ENCODE data around the gene FOXG1. TPM values are rescaled to one million over a fixed set of nuclear protein-coding genes. Genes with fewer than 3 reads are reported as not detected.

Gene FOXG1
- under 1 TPM in 2 of 4 donors, not detected in 2; 0.11 to 0.13 TPM for total RNA-seq

DNA sequence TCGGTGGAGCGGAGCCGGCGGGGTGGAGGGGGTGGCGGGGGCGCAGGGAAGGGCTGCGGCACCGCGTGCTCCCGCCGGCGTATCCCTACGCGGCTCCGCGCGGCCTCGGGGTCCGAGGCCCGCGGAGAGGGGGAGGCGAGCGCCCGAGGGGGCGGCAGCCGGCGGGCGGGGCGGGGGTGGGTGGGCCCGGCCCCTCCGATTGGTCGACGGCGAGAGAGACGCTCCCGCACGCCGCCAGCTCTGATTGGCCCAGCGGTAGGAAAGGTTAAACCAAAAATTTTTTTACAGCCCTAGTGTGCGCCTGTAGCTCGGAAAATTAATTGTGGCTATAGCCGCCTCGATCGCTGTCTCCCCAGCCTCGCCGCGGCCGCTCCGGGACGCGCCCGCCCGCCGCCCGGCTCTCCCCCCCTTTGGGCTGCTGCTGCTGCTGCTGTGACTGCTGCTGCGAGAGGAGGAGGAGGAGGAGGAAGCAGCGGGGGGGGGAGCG, at the start of gene FOXG1:
FOXG1 (plus strand) TSS at position 319 of the 487 bp plus-strand sequence. CDS start 493 bp downstream, outside the sequence.
- no peak for DNase-seq
- 4 to 12% methylated on average over 19 to 32 of the region's 58 CpGs for WGBS, 2 donors
- H3K9me3 ChIP-seq, result no peaks in the 10 kb centered on the region

DNA sequence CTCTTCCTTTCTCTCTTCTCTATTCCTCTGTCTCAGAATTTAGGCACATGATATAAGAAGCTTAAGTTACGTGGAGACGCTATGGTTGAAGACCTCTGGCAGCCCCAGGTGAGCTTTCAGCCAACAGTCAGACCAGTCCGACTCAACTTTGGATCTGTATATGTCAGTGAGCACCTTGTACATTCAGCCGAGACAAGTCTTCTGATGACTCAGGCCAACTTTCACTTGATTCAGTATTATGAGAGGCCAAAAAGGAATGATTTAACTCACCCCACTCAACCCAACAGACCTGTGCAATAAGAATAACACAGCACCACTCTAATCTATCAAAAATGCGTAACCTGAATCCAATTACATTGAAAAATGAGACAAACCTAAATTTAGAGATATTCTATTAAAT, 47.5 kb upstream of the FOXG1 start:
- Histone ChIP-seq H3K36me3 (no peaks in the 10 kb centered on the region), H3K27ac (no peak overlapping the region), H3K4me1 (no peaks in the 10 kb centered on the region), H3K27me3 (no peaks in the 10 kb centered on the region), H3K9me3 (no peaks in the 10 kb centered on the region), H3K4me3 (replicated peaks in 1 of 3) (no peak overlapping the region)
- WGBS, 2 donors, result 74 to 89% methylated on average over 5 of the region's 5 CpGs
- intact Hi-C loops (cut with DNase I), result no loop called here
- DNase-seq, result no peak
- no peak for TF ChIP-seq POLR2A (IDR thresholded peaks at IDR 0.05)
- TF ChIP-seq, protein P1, sequence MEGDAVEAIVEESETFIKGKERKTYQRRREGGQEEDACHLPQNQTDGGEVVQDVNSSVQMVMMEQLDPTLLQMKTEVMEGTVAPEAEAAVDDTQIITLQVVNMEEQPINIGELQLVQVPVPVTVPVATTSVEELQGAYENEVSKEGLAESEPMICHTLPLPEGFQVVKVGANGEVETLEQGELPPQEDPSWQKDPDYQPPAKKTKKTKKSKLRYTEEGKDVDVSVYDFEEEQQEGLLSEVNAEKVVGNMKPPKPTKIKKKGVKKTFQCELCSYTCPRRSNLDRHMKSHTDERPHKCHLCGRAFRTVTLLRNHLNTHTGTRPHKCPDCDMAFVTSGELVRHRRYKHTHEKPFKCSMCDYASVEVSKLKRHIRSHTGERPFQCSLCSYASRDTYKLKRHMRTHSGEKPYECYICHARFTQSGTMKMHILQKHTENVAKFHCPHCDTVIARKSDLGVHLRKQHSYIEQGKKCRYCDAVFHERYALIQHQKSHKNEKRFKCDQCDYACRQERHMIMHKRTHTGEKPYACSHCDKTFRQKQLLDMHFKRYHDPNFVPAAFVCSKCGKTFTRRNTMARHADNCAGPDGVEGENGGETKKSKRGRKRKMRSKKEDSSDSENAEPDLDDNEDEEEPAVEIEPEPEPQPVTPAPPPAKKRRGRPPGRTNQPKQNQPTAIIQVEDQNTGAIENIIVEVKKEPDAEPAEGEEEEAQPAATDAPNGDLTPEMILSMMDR (IDR thresholded peaks at IDR 0.05), result no peak

More for the DNA sequence above, at the start of gene FOXG1:
- Histone ChIP-seq H3K27me3 (peaks cover 70% of the 10 kb centered on the region), H3K36me3 (no peaks in the 10 kb centered on the region), H3K4me1 (peaks cover 12 to 14% of the 10 kb centered on the region in 2 donors), H3K4me3 (replicated peaks in 1 of 3) (peak within 1 kb of the TSS in 1 of 3 donors; percentile 12), H3K27ac (no peak within 1 kb of the TSS)
- intact Hi-C loops (cut with DNase I), result no loop called here
- TF ChIP-seq, protein P1 (IDR thresholded peaks at IDR 0.05), result no peak
- no peak for TF ChIP-seq POLR2A (IDR thresholded peaks at IDR 0.05)

DNA sequence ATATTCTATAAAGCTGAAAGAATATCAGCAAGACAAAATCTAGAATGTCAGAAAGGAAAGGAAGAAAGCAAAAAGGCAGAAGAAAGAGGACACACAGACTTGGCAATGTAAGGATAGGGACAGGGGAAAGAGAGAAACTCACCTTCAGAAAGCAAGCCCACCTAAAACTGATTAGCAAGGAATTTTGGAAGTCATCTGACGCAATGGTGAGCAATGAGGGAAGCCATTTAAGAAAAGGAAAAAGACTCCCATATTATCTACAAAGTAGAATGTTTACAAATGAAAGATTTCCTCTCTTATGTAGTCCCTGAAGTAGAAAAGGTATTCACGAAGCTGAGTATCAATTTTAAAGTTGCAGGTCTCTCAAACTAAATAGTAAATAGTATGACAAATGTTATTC, 35.2 kb upstream of the FOXG1 start:
- 65 to 70% methylated on average over 2 of the region's 2 CpGs for WGBS, 2 donors
- H3K4me1 ChIP-seq, result no peaks in the 10 kb centered on the region

DNA sequence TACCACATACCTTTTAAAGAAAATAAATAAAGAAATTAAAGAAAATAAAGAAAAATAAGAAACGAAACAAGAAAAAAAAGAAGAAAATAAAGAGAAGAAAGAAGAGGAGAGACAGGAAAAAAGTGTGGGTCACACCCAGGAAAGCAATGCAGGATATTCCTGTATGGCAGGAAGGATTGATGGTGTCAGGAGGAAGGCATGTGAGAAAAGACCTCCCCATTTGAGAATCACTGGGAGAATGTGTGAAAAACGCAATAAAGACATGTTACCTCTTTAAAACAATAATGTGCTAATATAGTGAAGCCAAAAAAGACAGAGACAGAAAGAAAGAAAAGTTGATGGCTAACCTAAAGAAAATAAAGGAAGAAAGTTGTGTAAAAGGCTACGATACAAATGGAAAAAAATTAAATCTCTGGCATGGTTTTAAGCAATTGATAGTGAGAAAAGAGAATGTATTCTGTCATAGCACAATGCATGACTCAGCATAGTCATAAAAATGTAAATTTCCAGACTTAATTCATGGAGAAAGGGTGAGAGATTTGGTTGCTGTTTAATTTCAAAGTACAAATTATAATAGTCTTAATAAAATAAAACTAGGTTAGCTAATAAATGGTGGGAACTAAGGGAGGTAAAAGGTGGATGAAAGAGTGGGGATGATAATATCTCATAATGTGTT, 24.3 kb upstream of the FOXG1 start:
- no peak for DNase-seq
- H3K4me1 ChIP-seq, result no peaks in the 10 kb centered on the region
- H3K27me3 ChIP-seq, result no peaks in the 10 kb centered on the region
- intact Hi-C loops (cut with DNase I), result no loop called here
- no peak for TF ChIP-seq POLR2A (IDR thresholded peaks at IDR 0.05)
- TF ChIP-seq, protein P1 (IDR thresholded peaks at IDR 0.05), result no peak
- H3K4me3 ChIP-seq (replicated peaks in 1 of 3), result no peak overlapping the region
- no peak overlapping the region for H3K27ac ChIP-seq
- 80 to 86% methylated on average over 3 of the region's 3 CpGs for WGBS, 2 donors
- H3K36me3 ChIP-seq, result no peaks in the 10 kb centered on the region
- H3K9me3 ChIP-seq, result no peaks in the 10 kb centered on the region

More for the DNA sequence above, 35.2 kb upstream of the FOXG1 start:
- no peaks in the 10 kb centered on the region for H3K9me3 ChIP-seq
- H3K36me3 ChIP-seq, result no peaks in the 10 kb centered on the region
- TF ChIP-seq, protein P1 (IDR thresholded peaks at IDR 0.05), result no peak
- no peak for TF ChIP-seq POLR2A (IDR thresholded peaks at IDR 0.05)
- no peak for DNase-seq
- H3K27me3 ChIP-seq, result no peaks in the 10 kb centered on the region
- intact Hi-C loops (cut with DNase I), result no loop called here
- no peak overlapping the region for H3K4me3 ChIP-seq (replicated peaks in 1 of 3)
- H3K27ac ChIP-seq, result no peak overlapping the region

DNA sequence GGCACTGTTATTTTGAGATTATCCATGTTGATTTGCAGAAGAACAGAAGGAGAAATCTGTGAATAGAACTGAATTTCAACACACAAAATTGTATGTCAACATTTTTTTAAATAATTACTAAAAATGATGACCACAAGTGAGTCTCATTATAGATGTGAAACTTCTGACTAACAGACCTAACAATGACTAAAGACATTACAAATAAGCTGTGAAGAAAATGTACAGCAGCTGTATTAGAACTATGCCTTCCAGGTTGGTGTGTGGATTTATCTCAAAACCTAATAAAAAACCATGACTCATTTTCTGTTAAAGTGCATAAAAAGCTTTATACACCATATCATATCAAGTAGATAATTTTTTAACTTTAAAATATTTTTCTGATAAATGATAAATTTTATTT, 22.5 kb upstream of the FOXG1 start:
- DNase-seq, result no peak
- Histone ChIP-seq H3K9me3 (no peaks in the 10 kb centered on the region), H3K4me3 (replicated peaks in 1 of 3) (no peak overlapping the region), H3K4me1 (no peaks in the 10 kb centered on the region), H3K27me3 (no peaks in the 10 kb centered on the region), H3K27ac (no peak overlapping the region), H3K36me3 (no peaks in the 10 kb centered on the region)
- intact Hi-C loops (cut with DNase I), result no loop called here
- no peak for TF ChIP-seq POLR2A (IDR thresholded peaks at IDR 0.05)
- TF ChIP-seq, protein P1 (IDR thresholded peaks at IDR 0.05), result no peak

Data from thyroid gland (tissue), 4 donors.